OCI-LY1 (cell line): ENCODE results near the gene SLC29A3.

ENCODE experiments used
- H2AFZ ChIP-seq: fragments of 200-600 bp; sonication (generic), shearing (Covaris generic); 2 replicates; pipeline ENCODE4 v1.6.0; 2014; ENCODE audit warnings: antibody characterized with exemption, mild to moderate bottlenecking, low read length
- H3F3A ChIP-seq: fragments of 200-600 bp; sonication (generic), shearing (Covaris generic); 2 replicates; pipeline ENCODE4 v1.6.0; 2014; ENCODE audit warnings: mild to moderate bottlenecking, antibody characterized with exemption, low read length, moderate library complexity; ENCODE audit not compliant: insufficient read depth
- H3K27ac ChIP-seq: fragments of 200-600 bp; sonication (generic); 2 replicates; pipeline ENCODE4 v1.5.1; 2014; ENCODE audit warnings: low read length, mixed run types, mild to moderate bottlenecking, low read depth; ENCODE audit not compliant: poor library complexity, severe bottlenecking
- H3K27me3 ChIP-seq: fragments of 200-600 bp; sonication (generic); 2 replicates; pipeline ENCODE4 v1.6.0; 2014; ENCODE audit warnings: antibody characterized with exemption, mild to moderate bottlenecking, low read length, moderate library complexity; ENCODE audit not compliant: insufficient read depth
- H3K36me3 ChIP-seq: fragments of 200-600 bp; sonication (generic); 2 replicates; pipeline ENCODE4 v1.6.1; 2014; ENCODE audit warnings: mild to moderate bottlenecking, antibody characterized with exemption, low read length, moderate library complexity, mixed read lengths; ENCODE audit not compliant: insufficient read depth
- H3K4me1 ChIP-seq: fragments of 200-600 bp; sonication (generic); 2 replicates; pipeline ENCODE4 v1.5.1; 2014; ENCODE audit warnings: mild to moderate bottlenecking, low read length, moderate library complexity; ENCODE audit not compliant: insufficient read depth, severe bottlenecking
- H3K4me2 ChIP-seq: fragments of 200-600 bp; sonication (generic), shearing (Covaris generic); 2 replicates; pipeline ENCODE4 v1.6.1; 2014; ENCODE audit warnings: low read length
- H3K4me3 ChIP-seq: fragments of 200-600 bp; sonication (generic); 2 replicates; pipeline ENCODE4 v1.5.1; 2014; ENCODE audit warnings: low read length, low read depth, mild to moderate bottlenecking, mixed read lengths; ENCODE audit not compliant: poor library complexity, severe bottlenecking
- H3K79me2 ChIP-seq: fragments of 200-600 bp; shearing (Covaris generic); 2 replicates; pipeline ENCODE4 v1.6.1; 2016; ENCODE audit warnings: mixed run types, low read length, mixed read lengths; ENCODE audit not compliant: insufficient read depth
- H3K9ac ChIP-seq: fragments of 200-600 bp; sonication (generic), shearing (Covaris generic); 2 replicates; pipeline ENCODE4 v1.6.1; 2014; ENCODE audit warnings: mild to moderate bottlenecking, low read length, mixed read lengths
- H3K9me2 ChIP-seq: fragments of 200-600 bp; sonication (generic), shearing (Covaris generic); 2 replicates; pipeline ENCODE4 v1.6.1; 2014; ENCODE audit warnings: low read depth, mild to moderate bottlenecking, low read length, mixed read lengths
- H3K9me3 ChIP-seq: fragments of 200-600 bp; shearing (Covaris generic); 2 replicates; pipeline ENCODE4 v1.6.1; 2014; ENCODE audit warnings: low read length, mixed read lengths
- H4K20me1 ChIP-seq: fragments of 200-600 bp; sonication (generic), shearing (Covaris generic); 2 replicates; pipeline ENCODE4 v1.6.0; 2016; ENCODE audit warnings: mild to moderate bottlenecking, low read length; ENCODE audit not compliant: insufficient read depth
- CTCF ChIP-seq: fragments of 200-600 bp; sonication (generic), shearing (Covaris generic); IDR thresholded peaks from 2 replicates; pipeline ENCODE4 v1.5.1; 2017; ENCODE audit warnings: mild to moderate bottlenecking, antibody characterized with exemption, low read length, moderate library complexity, mixed read lengths
- EZH2 ChIP-seq: fragments of 200-600 bp; sonication (generic), shearing (Covaris generic); IDR thresholded peaks from 2 replicates; pipeline ENCODE4 v1.8.0; 2017; ENCODE audit warnings: borderline replicate concordance, mixed run types, mild to moderate bottlenecking, antibody characterized with exemption, low read length, moderate library complexity, mixed read lengths

SLC29A3 gene

GRCh38 chr10:71287456-71287855, 31.6 kb upstream of the SLC29A3 start:
- 0 out of 2 replicates have a peak, but pooled peaks cover 2% of the 10 kb centered on the region for H3K27me3 ChIP-seq
- H3K4me1 ChIP-seq = no peaks in the 10 kb centered on the region
- no peak overlapping the region for H3K9ac ChIP-seq
- H3F3A ChIP-seq = no peaks in the 10 kb centered on the region
- H3K4me3 ChIP-seq = no peak overlapping the region
- H3K4me2 ChIP-seq = no peak overlapping the region
- H3K9me3 ChIP-seq = no peaks in the 10 kb centered on the region
- no peaks in the 10 kb centered on the region for H3K9me2 ChIP-seq
- no peaks in the 10 kb centered on the region for H3K79me2 ChIP-seq
- TF ChIP-seq CTCF (no peak), EZH2 (no peak)
- no peaks in the 10 kb centered on the region for H3K36me3 ChIP-seq
- no peaks in the 10 kb centered on the region for H4K20me1 ChIP-seq
- H3K27ac ChIP-seq = no peak overlapping the region
- no peak overlapping the region for H2AFZ ChIP-seq

- H2AFZ ChIP-seq = no peak overlapping the region
Measured at GRCh38 chr10:71288461-71288860, 30.6 kb upstream of the SLC29A3 start.

GRCh38 chr10:71289421-71290130, 29.5 kb upstream of the SLC29A3 start:
- Histone ChIP-seq H3K36me3 (no peaks in the 10 kb centered on the region), H3K9ac (no peak overlapping the region), H3K27ac (no peak overlapping the region), H3K9me3 (no peaks in the 10 kb centered on the region), H3K4me3 (no peak overlapping the region), H3K4me1 (no peaks in the 10 kb centered on the region), H2AFZ (no peak overlapping the region), H3K9me2 (no peaks in the 10 kb centered on the region), H3K4me2 (no peak overlapping the region), H3K79me2 (no peaks in the 10 kb centered on the region), H4K20me1 (no peaks in the 10 kb centered on the region), H3F3A (no peaks in the 10 kb centered on the region), H3K27me3 (0 out of 2 replicates have a peak, but pooled peaks cover 2% of the 10 kb centered on the region)
- TF ChIP-seq CTCF = no peak
- no peak for TF ChIP-seq EZH2

More at GRCh38 chr10:71288461-71288860, 30.6 kb upstream of the SLC29A3 start:
- Histone ChIP-seq H3K4me3 (no peak overlapping the region), H3K27ac (no peak overlapping the region), H3K79me2 (no peaks in the 10 kb centered on the region), H3K4me2 (no peak overlapping the region), H3K27me3 (0 out of 2 replicates have a peak, but pooled peaks cover 2% of the 10 kb centered on the region), H4K20me1 (no peaks in the 10 kb centered on the region), H3K4me1 (no peaks in the 10 kb centered on the region), H3K9me3 (no peaks in the 10 kb centered on the region), H3K9ac (no peak overlapping the region), H3K36me3 (no peaks in the 10 kb centered on the region), H3F3A (no peaks in the 10 kb centered on the region), H3K9me2 (no peaks in the 10 kb centered on the region)
- no peak for TF ChIP-seq CTCF
- TF ChIP-seq EZH2 = no peak
